PC-9 (cell line): Measurements from ENCODE around the gene MLYCD.

Experiments
- CTCF ChIP-seq: fragments of 200-600 bp; sonication (generic); conservative IDR thresholded peaks from 2 replicates; pipeline ENCODE4 v1.6.1; 2017; ENCODE audit warnings: mixed run types, antibody characterized with exemption, mild to moderate bottlenecking, moderate library complexity
- EZH2 ChIP-seq: fragments of 200-600 bp; sonication (generic); IDR thresholded peaks from 2 replicates; pipeline ENCODE4 v1.8.0; 2017; ENCODE audit warnings: antibody characterized with exemption, low read depth

- TF ChIP-seq CTCF = no peak
- TF ChIP-seq EZH2 = no peak
Measured at GRCh38 chr16:83958137-83958845, 59.4 kb downstream of the MLYCD start.
